ENCODE measurements around the gene TBC1D3.
"Not testable (repeated sequence)": the region's sequence is repeated elsewhere in the genome, so short reads cannot be mapped to it uniquely, and the experiment has no call there.

TBC1D3 gene

GRCh38 chr17:38192455-38192854, at the start of gene TBC1D3:
Gene TBC1D3 (minus strand): TSS chr17:38192555. CDS start chr17:38191029, 1,526 bp downstream.
- not testable (repeated sequence) for DNase-seq

DNA sequence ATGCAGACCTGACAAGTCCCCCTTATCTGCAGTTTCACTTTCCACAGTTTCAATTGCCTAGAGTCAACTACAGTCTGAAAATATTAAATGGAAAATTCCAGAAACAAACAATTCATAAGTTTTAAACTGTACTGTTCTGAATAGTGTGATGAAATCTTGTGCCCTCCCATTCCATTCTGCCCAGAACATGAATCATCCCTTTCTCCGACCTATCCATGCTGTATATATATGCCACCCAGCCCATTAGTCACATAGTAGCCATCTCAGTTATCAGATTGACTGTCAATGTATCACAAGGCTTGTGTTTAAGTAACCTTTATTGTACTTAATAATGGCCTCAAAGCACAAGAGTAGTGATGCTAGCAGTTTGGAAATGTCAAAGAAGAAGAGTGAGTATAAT, 40.4 kb upstream of the TBC1D3 start:
- DNase-seq = not testable (repeated sequence)

DNA sequence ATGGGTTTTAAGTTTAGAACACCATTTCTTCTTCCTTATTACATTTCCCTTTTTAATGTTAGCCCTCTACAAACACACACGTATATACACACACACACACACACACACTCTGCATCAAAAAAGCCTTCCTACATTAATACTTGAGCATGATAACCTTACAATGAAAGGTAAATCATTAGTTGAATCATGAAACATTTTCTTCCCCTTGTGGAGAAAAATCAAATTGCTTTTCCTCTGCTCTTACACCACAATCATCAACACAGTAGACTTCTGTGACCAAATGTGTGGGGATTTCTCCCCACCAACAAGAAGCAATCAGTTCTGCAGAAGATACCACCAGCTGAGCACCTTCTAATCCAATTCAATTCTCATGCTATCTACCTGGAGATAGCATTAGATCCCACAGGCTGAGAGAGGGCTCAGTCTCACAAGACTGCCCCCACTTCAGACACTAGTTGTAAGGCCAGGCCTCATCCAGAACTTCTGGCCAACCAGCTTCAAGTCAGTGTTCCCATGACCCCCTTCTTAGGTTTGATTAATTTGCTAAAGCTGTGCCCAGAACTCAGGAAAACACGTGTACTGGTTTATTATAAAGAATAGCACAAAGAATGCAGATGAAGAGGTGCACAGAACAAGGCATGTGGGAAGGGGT, 33.6 kb upstream of the TBC1D3 start:
- not testable (repeated sequence) for DNase-seq

- not testable (repeated sequence) for DNase-seq
Measured at GRCh38 chr17:38220867-38221266, 28.5 kb upstream of the TBC1D3 start.

DNA sequence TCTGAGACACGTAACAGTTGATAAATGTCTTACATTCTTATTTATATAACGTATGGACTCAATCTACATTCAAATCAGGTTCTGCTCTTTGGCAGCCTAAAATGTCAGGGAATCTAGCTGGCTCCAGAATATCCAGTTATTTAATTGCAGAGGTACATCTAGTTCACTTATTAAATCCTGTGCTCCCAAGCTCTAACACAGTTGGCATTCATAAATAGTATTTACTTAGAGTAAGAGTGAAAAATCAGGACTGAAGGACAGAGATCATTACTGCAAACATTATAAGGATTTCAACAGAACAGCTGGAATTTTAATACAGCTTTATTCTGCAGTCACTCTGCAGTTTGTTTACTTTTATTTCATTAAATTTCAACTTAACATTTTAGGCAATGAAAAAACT, 7.9 kb upstream of the TBC1D3 start:
- not testable (repeated sequence) for DNase-seq

GRCh38 chr17:38134860-38135259, 57.5 kb downstream of the TBC1D3 start:
- DNase-seq = not testable (repeated sequence)

Data from activated CD4-positive, alpha-beta T cell treated with anti-CD3 and anti-CD28 coated beads for 4 hours (primary cell).